ENCODE data around the gene SMYD4.
"Not testable (repeated sequence)": the region's sequence is repeated elsewhere in the genome, so short reads cannot be mapped to it uniquely, and the experiment has no call there.

The SMYD4 gene

GRCh38 chr17:1753767-1754429, 75.8 kb downstream of the SMYD4 start:
- no peak for DNase-seq

DNA sequence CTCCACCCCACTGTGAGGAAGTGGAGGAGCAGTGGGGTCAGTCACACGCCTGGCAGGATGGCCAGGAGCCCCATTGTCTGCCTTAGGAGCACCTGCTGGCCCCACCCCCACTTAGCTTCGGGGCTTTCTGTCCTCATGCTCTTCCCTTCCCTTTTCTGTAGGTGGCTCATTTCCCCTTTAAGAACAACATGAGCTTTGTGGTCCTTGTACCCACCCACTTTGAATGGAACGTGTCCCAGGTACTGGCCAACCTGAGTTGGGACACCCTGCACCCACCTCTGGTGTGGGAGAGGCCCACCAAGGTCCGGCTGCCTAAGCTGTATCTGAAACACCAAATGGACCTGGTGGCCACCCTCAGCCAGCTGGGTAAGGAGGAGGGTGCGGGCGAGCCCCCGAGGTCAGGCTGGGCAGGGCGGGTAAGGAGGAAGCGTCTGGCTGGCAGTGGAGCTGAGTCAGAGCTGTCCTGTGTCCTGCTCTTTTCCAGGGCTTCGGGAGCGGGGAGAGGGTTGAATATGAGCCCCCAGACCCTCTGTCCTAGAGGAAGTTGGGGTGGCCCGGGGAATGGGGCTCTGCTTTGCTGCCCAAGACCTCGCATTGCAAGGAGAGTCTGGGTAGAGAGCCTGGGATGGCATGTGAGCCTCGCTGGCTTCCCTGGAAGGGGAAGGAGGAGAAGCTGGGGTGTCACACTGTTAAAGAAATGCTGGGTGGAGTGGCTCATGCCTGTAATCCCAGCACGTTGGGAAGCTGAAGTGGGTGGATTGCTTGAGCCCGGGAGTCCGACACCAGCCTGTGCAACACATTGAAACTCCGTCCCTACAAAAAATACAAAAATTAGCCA, 77.1 kb downstream of the SMYD4 start:
- DNase-seq, result no peak

- no peak for DNase-seq
These were observed 79.1 kb downstream of the SMYD4 start for GRCh38 chr17:1750628-1751027.

- DNase-seq, result no peak
These were observed 82.6 kb downstream of the SMYD4 start for GRCh38 chr17:1746975-1747543.

DNA sequence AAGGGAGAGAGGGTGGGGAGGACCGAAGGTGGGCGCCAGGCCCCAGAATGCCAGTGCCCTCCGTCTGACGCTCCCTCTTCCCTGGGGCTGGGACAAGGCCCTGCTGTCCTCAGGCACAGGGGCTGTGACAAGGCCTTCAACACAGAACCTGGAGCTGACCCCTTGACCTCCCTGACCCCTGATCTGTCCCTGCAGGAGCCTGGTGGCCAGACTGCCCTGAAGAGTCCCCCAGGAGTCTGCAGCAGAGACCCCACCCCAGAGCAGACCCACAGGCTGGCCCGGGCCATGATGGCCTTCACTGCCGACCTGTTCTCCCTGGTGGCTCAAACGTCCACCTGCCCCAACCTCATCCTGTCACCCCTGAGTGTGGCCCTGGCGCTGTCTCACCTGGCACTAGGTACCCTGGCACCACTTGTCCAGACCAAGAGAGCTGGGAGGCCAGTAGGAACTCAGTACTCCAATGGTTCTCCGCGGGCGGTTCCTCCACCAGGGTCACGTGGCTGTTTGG, 84.1 kb downstream of the SMYD4 start:
- no peak for DNase-seq

DNA sequence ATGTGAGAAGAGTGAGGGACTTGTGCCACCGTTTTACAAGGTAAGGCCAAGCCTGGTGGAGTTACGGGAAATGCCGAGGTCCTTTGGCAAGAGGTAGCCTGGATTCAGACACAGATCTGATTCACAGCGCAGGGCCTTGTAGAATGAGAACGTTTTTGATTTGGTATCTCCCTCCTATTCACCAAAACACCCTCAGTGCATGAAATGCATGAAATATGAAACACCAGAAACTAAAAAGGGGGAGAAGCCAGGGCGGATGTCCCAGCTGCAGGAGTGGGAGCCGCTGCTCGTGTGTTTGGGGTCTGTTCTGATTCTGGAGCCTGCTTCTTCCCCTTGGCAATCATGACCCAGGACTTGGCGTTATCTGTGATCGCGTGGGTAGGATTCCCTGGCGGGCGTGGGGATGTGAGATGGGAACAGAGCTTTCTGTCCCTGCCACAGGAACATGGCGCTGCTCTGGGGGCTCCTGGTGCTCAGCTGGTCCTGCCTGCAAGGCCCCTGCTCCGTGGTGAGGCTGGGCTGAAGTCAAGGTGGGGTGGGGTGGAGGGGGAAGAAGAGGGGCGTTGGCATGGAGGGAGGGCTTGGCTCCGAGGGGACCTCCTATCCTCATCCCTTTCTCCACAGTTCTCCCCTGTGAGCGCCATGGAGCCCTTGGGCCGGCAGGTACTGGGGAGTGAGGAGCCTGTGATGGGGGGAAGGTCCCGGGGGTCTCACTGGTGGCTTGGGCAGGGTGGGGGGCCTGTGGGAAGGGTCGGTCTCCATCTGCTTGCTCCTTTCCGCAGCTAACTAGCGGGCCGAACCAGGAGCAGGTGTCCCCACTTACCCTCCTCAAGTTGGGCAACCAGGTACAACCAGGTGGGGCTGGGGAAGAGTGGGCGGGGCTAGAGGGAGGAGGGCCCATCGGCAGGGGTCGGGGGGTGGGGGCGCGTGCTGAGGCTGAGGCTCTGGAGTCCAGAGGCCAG, 84.9 kb downstream of the SMYD4 start:
- no peak for DNase-seq

DNA sequence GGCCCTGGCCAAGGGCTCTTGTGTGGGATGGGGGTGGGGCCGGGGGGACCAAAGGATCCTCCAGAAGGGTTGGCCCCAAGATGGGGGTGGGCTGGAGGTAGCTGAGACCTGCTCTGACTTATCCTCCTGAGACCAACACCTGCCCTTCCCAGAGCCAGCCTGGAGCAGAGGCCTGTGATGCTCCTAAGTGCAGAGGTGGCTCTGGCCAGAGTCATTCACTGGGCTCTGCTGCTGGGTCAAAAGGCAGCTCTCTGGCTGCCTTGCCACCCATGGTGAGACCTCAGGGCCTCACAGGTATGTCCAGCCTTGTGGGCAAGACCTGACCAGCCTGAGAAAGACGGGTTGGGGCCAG, 86.6 kb downstream of the SMYD4 start:
- no peak for DNase-seq

DNA sequence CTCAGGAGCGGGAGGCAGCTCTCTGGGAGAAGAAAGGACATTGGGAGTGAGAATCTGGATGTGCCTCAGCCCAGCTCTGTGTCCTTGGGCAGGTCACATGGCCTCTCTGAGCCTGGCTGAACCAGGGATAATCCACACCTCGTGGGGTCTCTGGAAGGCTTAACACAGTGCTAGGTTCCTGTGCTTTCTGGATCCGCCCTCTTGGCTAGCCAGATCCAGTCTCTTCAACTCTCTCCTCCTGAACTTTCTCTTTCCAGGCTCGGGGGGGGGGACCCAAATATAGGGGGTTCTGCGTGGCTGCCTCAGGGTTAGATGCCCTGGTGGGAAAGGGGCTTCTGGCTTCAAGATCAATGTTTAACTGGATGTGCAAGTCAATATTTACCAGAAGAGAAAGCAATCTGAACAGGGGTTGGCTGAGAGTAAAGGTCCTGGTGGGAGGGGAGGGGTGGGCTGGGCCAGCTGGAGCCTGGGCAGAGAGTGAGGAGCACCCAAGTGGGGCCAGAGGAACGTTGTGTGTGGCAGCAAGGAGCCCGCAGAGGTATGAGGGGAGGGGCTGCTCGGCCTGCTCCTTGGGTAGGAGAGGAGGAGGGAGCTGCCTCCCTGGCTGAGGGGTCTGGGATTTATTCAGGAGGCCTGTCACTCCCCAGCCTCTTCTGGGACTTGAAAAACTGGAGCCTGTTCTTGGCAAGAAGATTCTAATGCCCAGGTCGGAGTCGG, 87.2 kb downstream of the SMYD4 start, which contains the start of gene SERPINF2:
SERPINF2 (plus strand) TSS at position 501 of the 717 bp plus-strand sequence. CDS start 2,125 bp downstream, outside the sequence.
- no peak for DNase-seq

GRCh38 chr17:1741899-1742298, 87.8 kb downstream of the SMYD4 start:
- not testable (repeated sequence) for DNase-seq

DNA sequence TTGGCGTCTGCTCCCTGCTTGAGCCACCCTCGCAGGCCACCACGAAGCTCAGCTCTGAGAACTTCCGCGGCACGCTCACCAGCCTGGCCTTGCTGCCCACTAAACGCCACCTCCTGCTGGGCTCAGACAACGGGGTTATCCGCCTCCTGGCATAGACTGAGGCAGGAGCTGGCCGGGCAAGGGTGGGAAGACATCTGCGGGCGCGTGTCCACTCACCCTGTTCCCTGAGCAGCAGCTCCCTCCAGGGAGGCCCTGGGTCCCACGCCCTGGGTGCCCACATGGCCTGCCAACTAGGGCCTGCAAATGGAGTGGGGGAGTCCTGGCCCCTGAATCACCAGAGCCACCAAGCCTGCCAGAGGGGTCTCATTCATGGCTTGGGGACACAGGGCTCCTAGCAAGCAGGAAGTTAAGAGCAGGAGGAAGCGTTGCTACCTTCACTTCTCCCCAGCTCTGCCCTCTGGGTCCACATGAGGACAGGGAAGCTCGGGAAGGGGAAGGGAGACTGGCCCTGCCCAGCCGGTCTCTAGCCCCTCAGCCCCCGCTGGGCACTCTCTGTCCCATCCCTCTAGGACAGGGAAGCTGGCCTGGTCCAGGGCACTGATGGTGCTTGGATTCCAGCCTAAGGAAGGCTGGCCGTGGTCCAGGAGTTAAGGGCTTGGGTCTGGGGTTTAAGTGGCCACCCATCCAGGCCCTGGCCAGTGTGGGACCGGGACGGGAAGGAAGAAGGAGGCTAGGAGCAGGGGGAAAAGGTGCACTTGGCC, 92.0 kb downstream of the SMYD4 start:
- no peak for DNase-seq

DNA sequence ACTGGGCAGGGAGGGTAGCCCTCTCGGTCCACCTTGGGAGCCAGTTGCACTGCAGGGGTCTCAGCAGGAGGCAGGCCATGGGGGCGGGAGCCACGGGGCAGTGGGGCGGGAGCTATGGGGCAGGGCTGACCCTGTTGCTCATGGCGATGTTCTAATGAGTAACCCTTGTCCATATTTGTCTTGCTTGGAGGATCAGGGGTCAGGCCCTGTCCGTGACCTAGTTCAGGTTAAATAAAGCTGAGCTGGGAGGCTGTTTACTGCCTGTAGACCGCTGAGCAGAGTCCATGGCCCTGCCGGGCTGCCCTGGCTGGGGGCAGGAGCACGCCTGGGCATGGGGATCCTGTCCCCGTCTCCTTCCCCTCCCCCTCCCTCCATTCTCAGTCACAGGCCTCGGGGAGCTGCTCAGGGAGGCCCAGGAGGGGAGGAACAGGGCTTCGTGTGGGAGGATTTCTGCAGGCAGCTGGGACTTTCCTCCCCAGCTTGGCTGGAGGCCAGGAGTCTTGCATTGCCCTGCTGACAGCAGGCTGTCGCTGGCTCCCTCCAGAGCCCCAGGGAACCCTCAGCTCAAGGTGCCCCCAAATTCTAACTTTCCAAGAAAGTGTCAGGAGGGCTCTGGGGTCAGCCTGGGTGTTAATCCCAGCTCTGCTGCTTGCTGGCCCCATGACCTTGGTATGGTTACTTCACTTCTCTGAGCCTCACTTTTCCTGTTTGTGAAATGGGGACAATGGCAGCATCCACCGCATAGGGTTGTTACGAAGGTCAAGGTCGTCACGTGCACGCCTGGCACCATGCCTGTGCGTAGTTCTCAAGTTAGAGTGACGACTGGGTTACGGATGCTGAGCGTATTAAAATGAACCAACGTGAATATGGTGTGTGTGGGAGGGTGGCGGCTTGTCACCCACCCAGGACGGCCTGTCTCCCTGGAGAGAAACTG, 93.1 kb downstream of the SMYD4 start:
- DNase-seq, result peak; percentile 77

GRCh38 chr17:1735834-1736347, 93.8 kb downstream of the SMYD4 start:
- DNase-seq, result no peak

- DNase-seq, result no peak
These were observed 94.3 kb downstream of the SMYD4 start for GRCh38 chr17:1735418-1735817.

DNA sequence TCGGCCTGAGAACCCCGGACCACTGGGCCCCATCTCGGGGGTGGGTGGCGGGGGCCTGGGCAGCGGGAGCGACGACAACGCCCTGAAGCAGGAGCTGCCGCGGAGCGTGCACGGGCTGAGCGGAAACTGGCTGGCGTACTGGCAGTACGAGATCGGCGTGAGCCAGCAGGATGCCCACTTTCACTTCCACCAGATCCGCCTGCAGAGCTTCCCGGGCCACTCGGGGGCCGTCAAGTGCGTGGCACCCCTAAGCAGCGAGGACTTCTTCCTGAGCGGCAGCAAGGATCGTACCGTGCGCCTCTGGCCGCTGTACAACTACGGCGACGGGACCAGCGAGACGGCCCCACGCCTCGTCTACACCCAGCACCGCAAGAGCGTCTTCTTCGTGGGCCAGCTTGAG, 95.9 kb downstream of the SMYD4 start:
- DNase-seq, result no peak

DNA sequence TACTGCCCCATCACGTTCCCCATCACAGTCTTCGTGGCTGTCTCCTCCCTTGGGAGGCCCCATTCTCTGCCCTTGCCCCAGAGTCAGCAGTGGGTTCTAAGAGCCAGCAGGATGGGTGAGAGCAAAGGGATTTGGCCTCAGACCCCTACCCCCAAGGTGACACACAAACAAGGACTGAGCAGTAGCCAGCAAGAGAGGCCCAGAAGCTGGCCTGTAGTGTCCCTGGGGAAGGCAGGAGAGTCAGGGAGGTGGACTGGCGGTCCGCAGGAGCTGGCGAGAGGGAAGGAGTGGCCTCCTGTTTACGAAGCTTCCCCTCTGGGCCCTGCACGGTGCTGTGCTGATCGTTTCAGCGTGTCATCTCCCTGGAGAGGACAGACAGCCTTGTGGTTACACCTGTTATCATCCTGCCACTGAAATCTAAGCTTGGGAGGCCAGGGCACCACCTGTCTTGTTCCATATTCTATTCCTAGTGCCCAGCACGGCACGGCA, 96.8 kb downstream of the SMYD4 start:
- DNase-seq, result no peak

DNA sequence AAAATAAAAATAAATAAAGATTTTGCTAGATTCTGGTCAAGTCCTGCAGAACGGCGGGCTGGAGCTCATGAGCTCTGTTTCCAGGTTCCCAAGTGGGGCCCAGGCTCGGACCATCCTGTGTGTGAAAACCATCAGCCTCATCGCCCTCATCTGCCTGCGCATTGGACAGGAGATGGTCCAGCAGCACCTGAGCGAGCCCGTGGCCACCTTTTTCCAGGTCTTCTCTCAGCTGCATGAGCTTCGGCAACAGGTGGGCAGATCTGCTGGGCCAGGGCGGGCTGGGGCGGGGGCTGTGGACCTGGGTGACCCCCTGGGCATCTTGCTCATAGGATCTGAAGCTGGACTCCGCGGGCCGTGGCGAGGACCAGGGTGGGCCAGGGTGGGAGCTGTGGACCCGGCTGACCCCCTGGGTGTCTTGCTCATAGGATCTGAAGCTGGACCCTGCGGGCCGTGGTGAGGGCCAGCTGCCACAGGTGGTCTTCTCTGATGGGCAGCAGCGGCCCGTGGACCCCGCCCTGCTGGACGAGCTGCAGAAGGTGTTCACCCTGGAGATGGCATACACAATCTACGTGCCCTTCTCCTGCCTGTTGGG, 97.4 kb downstream of the SMYD4 start:
- no peak for DNase-seq

- DNase-seq, result no peak
These were observed 98.6 kb downstream of the SMYD4 start for GRCh38 chr17:1731194-1731506.

DNA sequence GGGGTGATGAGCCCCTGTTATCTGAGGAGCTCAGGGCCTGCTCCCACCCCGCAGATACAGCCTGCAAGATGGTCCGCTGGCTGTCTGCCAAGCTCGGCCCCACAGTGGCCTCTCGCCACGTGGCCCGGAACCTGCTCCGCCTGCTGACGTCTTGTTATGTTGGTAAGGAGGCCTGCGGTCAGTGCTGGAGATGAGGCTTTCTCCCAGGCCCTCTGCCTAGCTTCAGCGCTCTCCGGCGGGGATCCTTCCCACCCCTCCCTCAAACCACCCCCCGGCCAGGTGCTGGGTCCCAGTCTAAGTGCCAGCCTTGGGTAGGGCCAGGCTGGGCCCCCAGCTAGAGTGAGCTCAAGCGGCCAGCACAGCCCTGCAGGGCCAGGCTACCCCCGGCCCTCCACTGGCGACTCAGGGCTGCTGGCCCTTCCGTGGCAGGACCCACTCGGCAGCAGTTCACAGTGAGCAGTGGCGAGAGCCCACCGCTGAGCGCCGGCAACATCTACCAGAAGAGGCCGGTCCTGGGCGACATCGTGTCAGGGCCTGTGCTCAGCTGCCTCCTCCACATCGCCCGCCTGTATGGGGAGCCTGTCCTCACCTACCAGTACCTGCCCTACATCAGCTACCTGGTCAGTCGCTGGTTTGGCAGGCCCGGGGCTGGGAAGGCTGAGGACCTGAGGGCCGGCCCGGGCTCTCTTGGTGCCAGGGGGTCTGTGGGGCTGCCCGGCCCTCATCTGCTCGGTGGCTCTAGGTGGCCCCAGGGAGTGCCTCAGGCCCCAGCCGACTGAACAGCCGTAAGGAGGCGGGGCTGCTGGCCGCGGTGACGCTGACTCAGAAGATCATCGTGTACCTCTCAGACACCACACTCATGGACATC, 99.1 kb downstream of the SMYD4 start:
- DNase-seq, result no peak
